AG20443 (cell line): ENCODE data around the gene GOLGA6C.
"Not testable (repeated sequence)": the region's sequence is repeated elsewhere in the genome, so short reads cannot be mapped to it uniquely, and the experiment has no call there.

Experiments used
- DNase-seq: peaks from one replicate; pipeline ENCODE4 v3.0.0; 2012; ENCODE audit warnings: low spot score, mixed read lengths

The GOLGA6C gene

GRCh38 chr15:75319231-75319897, 61.2 kb downstream of the GOLGA6C start:
- DNase-seq = not testable (repeated sequence)
